Upper lobe of left lung (tissue), 6 donors: ENCODE measurements around the gene CLBA1. TPM values are rescaled to one million over a fixed set of nuclear protein-coding genes. Genes with fewer than 3 reads are reported as not detected.

Experiments
- ATAC-seq, 2 donors: fragments of 200-7000 bp; cut with Tn5 transposase; one replicate each; pipeline ENCODE4 v1.9.1; 2022; ENCODE audit warnings: mild to moderate bottlenecking in 2 of 2, moderate library complexity in 2 of 2; ENCODE audit not compliant: low FRiP score in 2 of 2
- DNase-seq, 2 donors: peaks; one replicate each; pipeline ENCODE4 v3.0.0-alpha.2; 2019 to 2020
- H3K27ac ChIP-seq, 4 donors: fragments of 200-600 bp; sonication (generic); one replicate each; pipeline ENCODE4 v1.5.1; 2016 to 2019
- H3K27me3 ChIP-seq, 4 donors: fragments of 200-600 bp; sonication (generic); one replicate each; pipeline ENCODE4 v1.5.1; 2017 to 2019
- H3K36me3 ChIP-seq, 4 donors: fragments of 200-600 bp; sonication (generic); one replicate each; pipeline ENCODE4 v1.5.1; 2016 to 2019
- H3K4me1 ChIP-seq, 4 donors: fragments of 200-600 bp; sonication (generic); one replicate each; pipeline ENCODE4 v1.5.1; 2018 to 2019
- H3K4me3 ChIP-seq, 4 donors: fragments of 200-600 bp; sonication (generic); one replicate each; pipeline ENCODE4 v1.5.1; 2017 to 2019; ENCODE audit warnings: mild to moderate bottlenecking in 2 of 4, moderate library complexity in 1 of 4
- H3K9me3 ChIP-seq, 4 donors: fragments of 200-600 bp; sonication (generic); one replicate each; pipeline ENCODE4 v1.5.1; 2018 to 2019
- EP300 ChIP-seq, 4 donors: sonication (generic); formaldehyde crosslinking; IDR thresholded peaks; one replicate each; pipeline ENCODE4 v1.5.1; 2017; ENCODE audit warnings: antibody characterized with exemption in 4 of 4, control low read depth in 2 of 4
- POLR2A ChIP-seq, 4 donors: fragments of 450-650 bp; IDR thresholded peaks; one replicate each; pipeline ENCODE4 v1.5.1; 2016 to 2017; ENCODE audit warnings: antibody characterized with exemption in 4 of 4, mild to moderate bottlenecking in 2 of 4
- POLR2AphosphoS5 ChIP-seq, 2 donors: sonication (generic); formaldehyde crosslinking; IDR thresholded peaks; one replicate each; pipeline ENCODE4 v1.5.1; 2017; ENCODE audit warnings: antibody characterized with exemption in 2 of 2
- WGBS, 2 donors: methylation state at CpG; one replicate each; pipeline ENCODE4 v1.1.5; 2017 to 2018; 5-methylcytosine and 5-hydroxymethylcytosine counted together
- total RNA-seq, 6 donors: library from RNA; depleted of rRNA in 4 of 6; stranded (reverse); fragments of >200 nt in 4 of 6; gene quantifications; one replicate each; pipeline versions ENCODE4 v1.1.0 to v1.2.1, GENCODE V29; 2016 to 2021
- TF ChIP-seq, protein P1 (sequence below), 6 experiments: fragments of 450-650 bp in 4 of 6; fragments of 200-600 bp in 2 of 6; sonication (generic) in 2 of 6; IDR thresholded peaks; one replicate each; pipeline ENCODE4 v1.5.1; 2016 to 2019; ENCODE audit warnings: antibody characterized with exemption in 6 of 6
- donor health status: DM: no; HTN: no; CAD: no; lungs with moderate emphysema.
- donor health status: DM: no; HTN: yes; CAD: no; lungs with severe emphysema.

The CLBA1 gene
- total RNA-seq, 6 donors from 2014 or later, result 11.1 to 44.0 (median 13.3) TPM

DNA sequence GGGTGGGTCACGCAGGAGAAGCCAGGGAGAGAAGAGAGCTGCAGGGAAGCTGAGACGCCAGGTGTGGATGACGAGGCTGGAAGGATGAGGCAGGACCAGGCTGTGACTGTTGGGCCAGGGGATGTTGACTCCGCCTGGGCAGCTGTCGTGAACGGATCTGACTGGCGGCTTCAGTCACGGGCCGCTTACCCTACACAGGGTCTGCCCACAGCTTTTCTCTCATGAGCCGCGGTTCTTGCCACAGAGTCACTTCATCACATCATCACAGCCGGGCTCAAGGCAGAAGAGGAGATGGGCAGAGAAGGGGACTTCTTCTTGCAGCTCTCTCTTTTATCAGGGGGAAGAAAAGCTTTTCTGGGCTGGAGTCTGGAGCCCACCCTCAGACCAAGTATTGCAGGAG, 7.7 kb downstream of the CLBA1 start:
- DNase-seq (no peak), ATAC-seq (no peak)
- TF ChIP-seq POLR2A (IDR thresholded peaks at IDR 0.05) (no peak), POLR2AphosphoS5 (IDR thresholded peaks at IDR 0.05) (no peak), EP300 (IDR thresholded peaks at IDR 0.05) (no peak)
- TF ChIP-seq, protein P1, sequence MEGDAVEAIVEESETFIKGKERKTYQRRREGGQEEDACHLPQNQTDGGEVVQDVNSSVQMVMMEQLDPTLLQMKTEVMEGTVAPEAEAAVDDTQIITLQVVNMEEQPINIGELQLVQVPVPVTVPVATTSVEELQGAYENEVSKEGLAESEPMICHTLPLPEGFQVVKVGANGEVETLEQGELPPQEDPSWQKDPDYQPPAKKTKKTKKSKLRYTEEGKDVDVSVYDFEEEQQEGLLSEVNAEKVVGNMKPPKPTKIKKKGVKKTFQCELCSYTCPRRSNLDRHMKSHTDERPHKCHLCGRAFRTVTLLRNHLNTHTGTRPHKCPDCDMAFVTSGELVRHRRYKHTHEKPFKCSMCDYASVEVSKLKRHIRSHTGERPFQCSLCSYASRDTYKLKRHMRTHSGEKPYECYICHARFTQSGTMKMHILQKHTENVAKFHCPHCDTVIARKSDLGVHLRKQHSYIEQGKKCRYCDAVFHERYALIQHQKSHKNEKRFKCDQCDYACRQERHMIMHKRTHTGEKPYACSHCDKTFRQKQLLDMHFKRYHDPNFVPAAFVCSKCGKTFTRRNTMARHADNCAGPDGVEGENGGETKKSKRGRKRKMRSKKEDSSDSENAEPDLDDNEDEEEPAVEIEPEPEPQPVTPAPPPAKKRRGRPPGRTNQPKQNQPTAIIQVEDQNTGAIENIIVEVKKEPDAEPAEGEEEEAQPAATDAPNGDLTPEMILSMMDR (IDR thresholded peaks at IDR 0.05), result no peak
- Histone ChIP-seq H3K9me3 (no peaks in the 10 kb centered on the region), H3K4me3 (no peak overlapping the region), H3K27ac (no peak overlapping the region), H3K4me1 (no peaks in the 10 kb centered on the region), H3K36me3 (peaks cover 0 to 31% (median 14%) of the 10 kb centered on the region in 4 donors), H3K27me3 (no peaks in the 10 kb centered on the region)
- 91 to 94% methylated on average over 12 of the region's 12 CpGs for WGBS, 2 donors

DNA sequence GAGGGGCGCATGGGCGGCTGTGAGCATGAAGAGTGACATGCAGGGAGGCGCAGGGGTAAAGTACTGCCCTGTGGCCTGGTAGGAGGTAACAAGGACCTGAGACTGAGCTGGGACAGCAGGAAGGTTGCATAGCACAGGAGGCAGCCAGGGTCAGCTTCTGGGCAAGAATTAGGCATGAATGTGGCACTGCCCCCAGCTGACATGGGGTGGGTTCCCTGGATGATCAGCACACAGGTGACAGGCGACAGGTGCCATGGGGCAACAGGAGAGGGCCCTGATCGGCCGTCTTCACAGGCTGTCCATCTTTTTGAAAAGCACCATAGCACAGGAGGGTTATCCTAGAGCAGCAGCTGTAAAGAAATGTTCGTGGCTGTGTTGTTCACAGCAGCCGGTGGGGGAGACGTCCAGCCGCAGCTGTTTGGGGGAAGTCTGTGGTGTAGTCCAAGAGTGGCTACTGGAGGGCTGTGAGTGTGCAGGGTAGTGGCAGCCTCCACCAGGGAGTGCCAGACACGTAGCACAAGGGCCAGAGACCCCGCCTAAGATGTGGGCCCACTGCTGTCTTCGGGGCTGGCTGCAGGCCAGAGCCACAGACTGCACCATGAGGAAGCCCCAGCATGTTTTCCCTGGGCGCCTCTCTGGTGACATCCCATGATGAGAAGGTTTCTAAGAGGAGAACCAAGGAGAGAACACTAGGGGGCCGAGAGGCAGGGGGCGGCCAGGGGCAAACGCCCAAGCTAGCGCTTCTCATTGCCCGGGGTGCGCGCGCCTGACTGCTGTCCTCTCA, 8.4 kb downstream of the CLBA1 start:
- ATAC-seq (no peak), DNase-seq (peak in 1 of 2 donors; percentile 75)
- H3K27ac ChIP-seq, result no peak overlapping the region
- no peaks in the 10 kb centered on the region for H3K4me1 ChIP-seq
- no peak for TF ChIP-seq EP300 (IDR thresholded peaks at IDR 0.05)
- no peak for TF ChIP-seq POLR2AphosphoS5 (IDR thresholded peaks at IDR 0.05)
- no peak for TF ChIP-seq POLR2A (IDR thresholded peaks at IDR 0.05)
- TF ChIP-seq, protein P1 (IDR thresholded peaks at IDR 0.05), result no peak
- 82 to 84% methylated on average over 9 to 22 of the region's 22 CpGs for WGBS, 2 donors
- H3K27me3 ChIP-seq, result no peaks in the 10 kb centered on the region
- peaks cover 0 to 31% (median 13%) of the 10 kb centered on the region in 4 donors for H3K36me3 ChIP-seq
- H3K9me3 ChIP-seq, result no peaks in the 10 kb centered on the region
- no peak overlapping the region for H3K4me3 ChIP-seq

DNA sequence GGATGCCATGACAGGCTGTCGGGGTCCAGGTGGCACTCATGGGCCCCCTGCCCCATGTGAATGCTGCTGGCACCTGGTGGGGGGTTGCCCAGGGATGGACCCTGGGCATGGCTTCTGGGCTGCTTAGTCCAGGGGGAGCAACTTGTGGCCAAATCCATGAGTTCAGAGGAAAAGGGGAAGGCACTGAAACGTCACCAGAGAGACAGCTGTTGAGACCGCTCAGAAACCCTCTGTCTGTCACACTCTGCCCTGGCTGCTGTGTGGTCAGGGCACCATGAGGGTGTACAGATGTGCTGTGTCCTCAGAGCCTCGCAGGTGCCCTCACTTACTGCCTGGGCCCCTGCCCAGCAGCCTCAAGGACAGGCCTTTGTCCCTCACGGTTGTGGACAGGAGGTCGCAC, 9.4 kb downstream of the CLBA1 start:
- no peak for DNase-seq
- TF ChIP-seq EP300 (IDR thresholded peaks at IDR 0.05) (no peak), POLR2AphosphoS5 (IDR thresholded peaks at IDR 0.05) (no peak), POLR2A (IDR thresholded peaks at IDR 0.05) (no peak)
- TF ChIP-seq, protein P1 (IDR thresholded peaks at IDR 0.05), result no peak
- ATAC-seq, result no peak

DNA sequence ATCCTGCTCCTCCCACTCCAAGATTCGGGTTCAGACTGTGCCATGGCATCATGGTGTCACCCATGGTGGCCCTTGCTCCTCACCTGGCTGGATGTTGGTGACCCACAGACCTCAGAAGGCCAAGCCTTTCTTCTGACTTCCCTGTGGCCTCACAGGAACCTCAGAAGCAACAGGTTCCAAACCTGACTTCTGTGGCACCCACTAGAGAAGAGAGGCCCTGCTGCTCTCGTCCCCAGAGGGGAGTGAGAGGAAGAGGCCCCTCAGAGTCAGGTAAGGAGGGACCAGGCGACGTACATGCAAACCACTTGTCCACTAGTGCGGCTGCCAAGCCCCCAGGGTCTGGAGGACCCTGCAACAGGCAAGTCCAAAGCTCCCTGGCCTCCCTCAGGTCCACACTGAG, 10.4 kb downstream of the CLBA1 start:
- TF ChIP-seq POLR2AphosphoS5 (IDR thresholded peaks at IDR 0.05) (no peak), EP300 (IDR thresholded peaks at IDR 0.05) (no peak)
- TF ChIP-seq, protein P1 (IDR thresholded peaks at IDR 0.05), result no peak
- Histone ChIP-seq H3K4me3 (no peak overlapping the region), H3K36me3 (peaks cover 0 to 31% (median 13%) of the 10 kb centered on the region in 4 donors), H3K27ac (no peak overlapping the region), H3K4me1 (no peaks in the 10 kb centered on the region), H3K27me3 (no peaks in the 10 kb centered on the region), H3K9me3 (peaks cover 0 to 5% (median 0%) of the 10 kb centered on the region in 4 donors)
- DNase-seq (no peak), ATAC-seq (no peak)
- 87 to 94% methylated on average over 5 of the region's 5 CpGs for WGBS, 2 donors

More for the DNA sequence above, 9.4 kb downstream of the CLBA1 start:
- WGBS, 2 donors, result 88 to 89% methylated on average over 3 of the region's 6 CpGs
- Histone ChIP-seq H3K9me3 (peaks cover 0 to 5% (median 0%) of the 10 kb centered on the region in 4 donors), H3K27ac (no peak overlapping the region), H3K4me1 (no peaks in the 10 kb centered on the region), H3K36me3 (peaks cover 0 to 31% (median 13%) of the 10 kb centered on the region in 4 donors), H3K4me3 (no peak overlapping the region), H3K27me3 (no peaks in the 10 kb centered on the region)
